Breast epithelium (tissue), 3 donors: ENCODE data around the gene ARL6IP5.

ENCODE experiments used
- POLR2A ChIP-seq: fragments of 450-650 bp; IDR thresholded peaks from one replicate; pipeline ENCODE4 v1.6.1; 2016; ENCODE audit warnings: antibody characterized with exemption, mild to moderate bottlenecking, moderate library complexity
- POLR2AphosphoS5 ChIP-seq, 3 donors: sonication (generic); formaldehyde crosslinking; IDR thresholded peaks; one replicate each; pipeline ENCODE4 v1.6.1; 2017; ENCODE audit warnings: antibody characterized with exemption in 3 of 3
- TF ChIP-seq, protein P1 (sequence below), 3 donors: fragments of 450-650 bp; IDR thresholded peaks; one replicate each; pipeline ENCODE4 v1.5.1; 2016 to 2017; ENCODE audit warnings: antibody characterized with exemption in 3 of 3, mild to moderate bottlenecking in 3 of 3, moderate library complexity in 3 of 3

DNA sequence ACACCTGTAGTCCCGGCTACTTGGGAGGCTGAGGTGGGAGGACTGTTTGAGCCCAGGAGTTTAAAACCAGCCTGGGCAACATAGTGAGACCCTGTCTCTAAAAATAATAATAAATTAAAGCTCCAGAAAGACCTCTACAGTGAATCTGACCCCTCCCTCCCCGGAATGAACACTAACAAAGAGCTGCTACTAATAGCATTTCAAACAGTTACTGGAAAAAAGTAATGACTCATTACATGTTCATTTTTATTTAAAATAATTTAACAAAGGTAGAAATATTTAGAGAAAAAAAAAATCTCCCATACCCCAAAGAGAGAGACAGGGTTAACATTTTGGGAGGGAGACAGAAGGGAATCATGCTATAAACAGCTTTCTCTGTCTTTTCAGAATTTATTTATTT lies 2.4 kb upstream of the ARL6IP5 start:
- TF ChIP-seq, protein P1, sequence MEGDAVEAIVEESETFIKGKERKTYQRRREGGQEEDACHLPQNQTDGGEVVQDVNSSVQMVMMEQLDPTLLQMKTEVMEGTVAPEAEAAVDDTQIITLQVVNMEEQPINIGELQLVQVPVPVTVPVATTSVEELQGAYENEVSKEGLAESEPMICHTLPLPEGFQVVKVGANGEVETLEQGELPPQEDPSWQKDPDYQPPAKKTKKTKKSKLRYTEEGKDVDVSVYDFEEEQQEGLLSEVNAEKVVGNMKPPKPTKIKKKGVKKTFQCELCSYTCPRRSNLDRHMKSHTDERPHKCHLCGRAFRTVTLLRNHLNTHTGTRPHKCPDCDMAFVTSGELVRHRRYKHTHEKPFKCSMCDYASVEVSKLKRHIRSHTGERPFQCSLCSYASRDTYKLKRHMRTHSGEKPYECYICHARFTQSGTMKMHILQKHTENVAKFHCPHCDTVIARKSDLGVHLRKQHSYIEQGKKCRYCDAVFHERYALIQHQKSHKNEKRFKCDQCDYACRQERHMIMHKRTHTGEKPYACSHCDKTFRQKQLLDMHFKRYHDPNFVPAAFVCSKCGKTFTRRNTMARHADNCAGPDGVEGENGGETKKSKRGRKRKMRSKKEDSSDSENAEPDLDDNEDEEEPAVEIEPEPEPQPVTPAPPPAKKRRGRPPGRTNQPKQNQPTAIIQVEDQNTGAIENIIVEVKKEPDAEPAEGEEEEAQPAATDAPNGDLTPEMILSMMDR (IDR thresholded peaks at IDR 0.05): no peak
- TF ChIP-seq POLR2A: no peak
- no peak for TF ChIP-seq POLR2AphosphoS5 (IDR thresholded peaks at IDR 0.05)
